GM18498 (cell line): ENCODE measurements around the gene PDE3B.
"Not testable (repeated sequence)": the region's sequence is repeated elsewhere in the genome, so short reads cannot be mapped to it uniquely, and the experiment has no call there.

ENCODE experiments used
- ATAC-seq: cut with Tn5 transposase; IDR thresholded peaks from one replicate; pipeline ENCODE4 v1.9.1; 2021; ENCODE audit warnings: mild to moderate bottlenecking, moderate library complexity; ENCODE audit not compliant: unreplicated experiment

Gene PDE3B

DNA sequence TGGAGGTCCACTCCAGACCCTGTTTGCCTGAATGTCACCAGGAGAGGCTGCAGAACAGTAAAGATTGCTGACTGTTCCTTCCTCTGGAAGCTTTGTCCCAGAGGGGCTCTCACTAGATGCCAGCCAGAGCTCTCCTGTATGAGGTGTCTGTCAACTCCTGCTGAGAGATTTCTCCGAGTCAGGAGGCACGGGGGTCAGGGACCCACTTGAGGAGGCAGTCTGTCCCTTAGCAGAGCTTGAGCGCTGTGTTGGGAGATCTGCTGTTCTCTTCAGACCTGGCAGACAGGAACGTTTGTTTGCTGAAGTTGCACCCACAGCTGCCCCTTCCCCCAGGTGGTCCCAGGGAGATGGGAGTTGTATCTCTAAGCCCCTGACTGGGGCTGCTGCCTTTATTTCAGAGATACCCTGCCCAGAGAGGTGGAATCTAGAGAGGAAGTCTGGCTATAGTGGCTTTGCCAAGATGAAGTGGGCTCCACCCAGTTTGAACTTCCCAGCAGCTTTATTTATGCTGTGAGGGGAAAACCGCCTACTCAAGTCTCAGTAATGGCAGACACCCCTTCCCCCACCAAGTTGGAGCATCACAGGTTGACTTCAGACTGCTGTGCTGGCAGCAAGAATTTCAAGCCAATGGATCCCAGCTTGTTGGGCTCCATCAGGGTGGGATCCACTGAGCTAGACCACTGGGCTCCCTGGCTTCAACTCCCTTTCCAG is 99.4 kb downstream of the PDE3B start:
- no peak for ATAC-seq

DNA sequence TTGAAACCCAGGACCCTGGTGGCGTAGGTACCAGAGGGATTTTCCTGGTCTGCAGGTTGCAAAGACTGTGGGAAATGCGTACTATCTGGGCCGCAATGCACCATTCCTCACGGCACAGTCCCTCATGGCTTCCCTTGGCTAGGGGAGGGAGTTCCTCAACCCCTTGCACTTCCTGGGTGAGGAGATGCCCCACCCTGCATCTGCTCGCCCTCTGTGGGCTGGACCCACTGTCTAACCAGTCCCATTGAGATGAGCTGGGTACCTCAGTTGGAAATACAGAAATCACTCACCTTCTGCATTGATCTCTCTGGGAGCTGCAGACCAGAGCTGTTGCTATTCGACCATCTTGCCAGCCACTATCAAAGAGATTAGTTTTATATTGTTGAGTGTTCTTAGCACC is 100.1 kb downstream of the PDE3B start:
- not testable (repeated sequence) for ATAC-seq

DNA sequence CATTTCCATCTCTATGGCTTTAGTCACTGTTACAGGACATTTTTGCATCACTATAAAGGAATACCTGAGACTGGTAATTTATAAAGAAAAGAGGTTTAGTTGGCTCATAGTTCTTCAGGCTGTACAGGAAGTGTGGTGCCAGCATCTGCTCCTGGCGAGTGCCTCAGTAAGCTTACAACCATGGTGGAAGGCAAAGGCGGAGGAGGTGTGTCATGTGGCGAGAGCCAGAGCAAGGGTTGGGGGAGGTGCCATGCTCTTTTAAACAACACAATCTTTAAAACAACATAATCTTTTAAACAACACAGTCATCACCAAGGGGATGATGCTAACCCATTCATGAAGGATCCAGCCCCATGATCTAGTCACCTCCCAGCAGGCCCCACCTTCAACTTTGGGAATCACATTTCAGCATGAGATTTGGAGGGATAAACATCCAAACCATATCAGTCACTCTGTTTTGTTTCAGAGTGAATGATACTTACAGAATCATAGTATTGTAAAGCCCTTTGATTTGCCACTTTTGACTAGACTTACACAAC is 103.3 kb downstream of the PDE3B start:
- ATAC-seq, result no peak

DNA sequence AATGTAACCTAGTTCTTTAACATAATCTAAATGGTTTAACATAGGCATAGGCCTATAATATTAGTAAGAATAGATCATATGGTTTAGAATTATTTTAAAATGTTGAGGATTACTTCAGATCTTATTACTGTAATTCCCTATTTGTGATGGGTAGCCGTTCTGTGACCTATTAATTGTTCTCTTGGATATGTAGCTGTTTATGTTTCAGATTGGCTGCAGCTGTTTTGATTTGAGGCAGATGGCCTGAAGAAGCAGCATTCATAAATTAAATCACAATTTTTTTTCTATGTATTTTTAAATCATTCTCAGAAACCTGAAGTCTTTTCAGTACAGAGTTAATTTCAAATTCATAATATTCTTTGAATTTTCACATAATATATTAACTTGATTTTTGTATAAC is 104.5 kb downstream of the PDE3B start:
- ATAC-seq, result no peak

DNA sequence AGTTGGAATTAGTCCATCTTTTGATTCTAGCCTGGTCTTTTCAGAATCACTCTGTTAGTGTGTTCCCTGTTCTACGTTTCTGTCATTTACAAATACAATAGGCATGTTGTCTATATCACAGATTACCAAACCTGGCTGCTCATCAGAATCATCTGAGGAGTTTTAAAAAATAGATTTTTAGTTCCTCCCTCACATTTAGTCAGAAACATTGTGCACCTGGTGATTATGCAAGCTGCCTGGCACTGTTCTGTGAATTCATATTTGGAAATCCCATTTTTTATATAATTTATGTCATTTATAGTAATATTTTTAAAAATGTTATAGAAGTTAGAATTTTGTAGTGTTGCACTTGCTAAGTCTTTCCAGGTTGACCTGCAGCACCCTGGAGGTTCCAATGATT is 107.3 kb downstream of the PDE3B start:
- ATAC-seq, result no peak

DNA sequence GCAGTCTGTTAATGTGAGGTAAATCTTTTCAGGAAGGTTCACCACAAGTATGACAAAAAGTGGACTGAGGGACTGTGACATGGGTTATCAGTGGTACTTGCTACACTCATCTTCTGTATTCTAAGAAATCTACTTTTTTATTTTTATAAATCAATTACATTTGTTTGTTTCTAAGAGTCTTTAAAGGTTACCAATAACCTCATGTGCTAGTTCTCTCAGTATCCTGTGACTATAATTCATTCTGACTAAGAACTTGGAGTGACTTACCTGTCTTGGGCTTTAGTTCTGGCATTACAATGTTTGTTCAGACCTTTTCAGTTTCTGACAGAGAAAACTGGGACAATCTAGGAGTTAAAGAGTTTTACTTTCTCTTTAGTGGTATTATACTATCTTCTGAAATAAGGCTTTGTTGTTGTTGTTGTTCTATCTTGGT is 108.4 kb downstream of the PDE3B start:
- ATAC-seq, result no peak

DNA sequence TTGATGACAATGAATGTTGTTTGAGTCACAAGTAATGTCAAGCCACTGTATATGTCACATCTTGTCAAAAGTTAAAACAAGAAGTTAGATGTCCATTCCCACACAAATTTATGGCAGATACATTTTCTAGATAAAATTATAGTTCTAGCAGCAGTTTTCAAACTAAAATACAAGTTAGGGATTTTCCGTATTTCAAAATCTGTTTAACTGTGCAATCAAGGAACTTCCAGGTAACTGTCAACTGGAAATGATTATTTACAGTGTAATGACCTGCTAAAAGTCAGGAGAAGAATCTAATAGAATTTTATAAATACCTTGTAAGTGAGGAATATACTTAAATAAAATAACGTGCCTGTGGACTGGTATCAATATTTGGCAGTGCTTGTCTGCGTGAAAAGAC is 111.5 kb downstream of the PDE3B start:
- no peak for ATAC-seq

DNA sequence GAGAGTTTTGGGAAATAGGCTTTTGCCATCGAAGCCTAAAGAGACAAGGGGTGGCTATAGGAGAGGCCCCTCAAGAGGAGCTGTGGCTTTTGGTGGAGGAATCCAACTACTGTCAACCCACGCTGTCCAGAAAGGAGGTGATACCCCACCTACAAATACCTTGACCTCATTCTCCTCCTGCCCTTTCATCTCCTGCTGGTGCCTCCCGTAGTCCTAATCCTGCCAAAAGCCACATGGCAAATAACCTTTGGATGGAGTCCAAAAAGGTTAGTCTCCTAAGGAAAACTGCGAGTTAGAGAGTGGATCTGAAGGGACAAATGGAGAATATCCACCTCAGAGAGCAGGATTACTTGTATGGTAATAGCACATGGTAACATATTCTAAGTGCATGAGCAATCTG is 112.7 kb downstream of the PDE3B start:
- no peak for ATAC-seq

DNA sequence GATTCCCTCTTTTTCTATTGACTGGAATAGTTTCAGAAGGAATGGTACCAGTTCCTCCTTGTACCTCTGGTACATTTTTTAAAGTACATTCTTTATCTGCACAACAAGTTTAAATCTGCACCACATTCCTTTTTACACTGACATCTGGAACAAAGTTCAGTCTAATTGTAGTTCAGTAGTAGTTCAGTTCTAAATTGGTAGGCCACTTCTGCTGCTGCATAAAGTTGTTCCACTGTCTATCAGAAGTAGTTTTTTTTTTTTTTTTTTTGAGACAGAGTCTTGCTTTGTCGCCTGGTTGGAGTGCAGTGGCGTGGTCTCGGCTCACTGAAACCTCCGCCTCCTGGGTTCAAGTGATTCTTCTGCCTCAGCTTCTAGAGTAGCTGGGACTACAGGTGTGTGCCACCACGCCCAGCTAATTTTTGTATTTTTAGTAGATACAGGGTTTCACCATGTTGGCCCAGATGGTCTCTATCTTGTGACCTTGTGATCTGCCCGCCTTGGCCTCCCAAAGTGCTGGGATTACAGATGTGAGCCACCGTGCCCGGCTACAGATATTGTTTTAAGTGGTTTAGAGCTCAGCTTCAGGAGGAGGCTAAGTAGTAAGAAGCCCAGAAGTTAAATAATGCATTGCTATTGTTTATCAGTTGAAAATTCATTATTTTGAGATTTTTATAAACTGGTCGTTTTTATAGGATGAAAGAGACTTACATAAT is 115.9 kb downstream of the PDE3B start:
- not testable (repeated sequence) for ATAC-seq

DNA sequence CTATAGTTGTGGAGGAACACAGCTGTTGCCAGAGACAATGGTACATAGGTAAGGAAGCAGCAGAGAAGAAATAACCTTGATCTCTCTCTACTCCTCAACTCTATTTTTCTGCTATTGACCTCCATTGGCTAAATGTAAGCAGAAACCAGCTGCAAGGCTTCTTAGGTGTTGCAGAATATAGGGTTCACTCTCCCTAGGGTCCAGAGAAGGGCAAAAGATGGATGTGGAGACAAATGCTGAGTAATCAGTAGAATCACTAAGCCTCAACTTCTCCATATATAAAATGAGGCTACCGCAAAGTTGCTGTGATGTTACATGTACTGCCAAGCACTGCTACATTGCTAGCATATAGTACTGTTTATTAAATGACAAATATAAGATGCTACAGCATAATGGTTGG is 120.6 kb downstream of the PDE3B start:
- no peak for ATAC-seq

DNA sequence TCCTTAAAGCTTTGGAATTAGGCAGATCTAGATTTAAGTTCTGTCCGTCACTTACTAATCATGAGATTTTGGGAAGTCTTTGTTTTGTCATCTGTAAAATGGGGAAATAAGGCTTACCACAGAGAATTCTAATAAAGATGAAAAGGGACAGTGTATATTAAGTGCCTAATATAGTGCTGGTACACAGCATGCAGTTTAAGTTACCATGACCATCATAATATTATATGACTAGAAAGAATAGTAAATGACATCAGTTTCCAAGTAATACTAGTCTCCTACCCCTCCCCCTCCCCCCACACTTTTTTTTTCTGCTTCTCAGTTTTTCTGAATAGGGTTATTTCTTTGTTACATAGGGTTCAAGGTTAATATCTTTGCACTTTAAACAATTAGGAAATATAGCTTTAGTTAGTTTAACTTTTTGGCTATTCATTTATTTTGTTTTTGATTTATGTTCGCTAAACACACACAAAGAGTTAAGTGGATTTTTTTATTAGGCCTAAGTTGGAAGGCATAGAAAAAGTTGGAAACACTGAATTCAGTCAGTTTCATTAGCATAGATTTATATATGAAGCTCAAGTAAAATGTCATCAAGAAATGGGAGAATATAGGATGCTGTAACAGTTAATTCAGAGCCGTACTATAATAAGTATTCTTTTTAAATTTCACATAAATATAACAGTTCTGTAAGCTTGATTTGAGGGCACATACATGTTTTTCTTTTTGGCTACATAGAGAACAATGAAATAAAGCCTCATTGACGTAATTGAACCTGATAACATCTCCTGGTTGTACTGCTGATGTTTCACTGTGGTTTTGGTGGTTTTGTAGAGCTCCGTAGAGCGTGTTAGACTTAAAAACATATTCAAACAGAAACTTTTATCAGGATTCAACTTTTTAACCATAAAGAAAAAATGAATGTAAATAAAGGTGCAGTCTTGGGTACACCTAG is 121.2 kb downstream of the PDE3B start:
- ATAC-seq, result peak; percentile 93

DNA sequence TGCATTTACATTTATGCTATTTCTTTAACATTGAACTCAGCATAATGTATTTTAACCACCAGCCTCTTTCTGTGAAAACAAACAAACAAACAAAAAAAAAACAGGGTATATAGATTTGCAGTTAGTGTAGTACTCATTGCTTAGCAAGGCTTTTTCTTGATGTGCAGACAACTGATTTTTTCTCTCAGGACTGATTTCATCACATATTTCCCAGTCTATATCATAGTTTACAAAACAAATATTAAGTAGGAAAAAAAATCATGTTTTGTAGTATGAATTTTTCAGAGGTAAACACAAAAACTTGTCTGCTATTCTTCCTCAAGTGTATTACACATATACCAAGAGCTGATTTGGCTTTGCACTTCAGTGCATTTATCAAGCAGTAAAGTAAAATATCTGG is 123.0 kb downstream of the PDE3B start:
- no peak for ATAC-seq

DNA sequence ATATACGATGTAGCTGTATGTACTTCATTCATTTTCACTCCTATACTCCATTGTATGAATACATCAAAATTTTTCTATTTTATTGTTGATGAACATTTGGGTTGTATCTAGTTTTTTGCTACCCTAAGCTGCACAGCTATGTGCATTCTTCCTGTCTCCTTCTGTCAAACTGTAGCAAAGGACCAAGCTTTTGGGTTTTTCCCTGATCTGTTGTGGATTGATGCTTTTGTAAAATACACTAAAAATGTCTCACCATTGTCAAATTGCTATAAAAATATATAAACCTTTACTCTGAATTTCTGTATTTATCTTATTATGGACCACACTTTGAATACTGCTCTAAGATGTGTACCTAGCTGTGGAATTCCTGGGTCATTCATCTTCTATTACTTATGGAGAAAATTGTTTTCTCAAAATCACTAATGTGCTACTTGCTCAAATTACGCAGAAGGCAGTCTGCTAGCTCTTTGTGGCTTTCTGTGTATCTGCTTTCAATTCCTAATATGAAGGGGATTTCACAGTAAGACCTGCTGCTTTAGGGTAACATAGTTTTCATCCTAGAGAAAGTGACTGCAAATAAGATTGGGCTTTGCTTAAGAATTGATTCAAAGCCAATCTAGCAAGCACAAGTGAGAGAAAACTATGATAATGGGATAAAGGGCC is 125.1 kb downstream of the PDE3B start:
- ATAC-seq, result peak; percentile 65

DNA sequence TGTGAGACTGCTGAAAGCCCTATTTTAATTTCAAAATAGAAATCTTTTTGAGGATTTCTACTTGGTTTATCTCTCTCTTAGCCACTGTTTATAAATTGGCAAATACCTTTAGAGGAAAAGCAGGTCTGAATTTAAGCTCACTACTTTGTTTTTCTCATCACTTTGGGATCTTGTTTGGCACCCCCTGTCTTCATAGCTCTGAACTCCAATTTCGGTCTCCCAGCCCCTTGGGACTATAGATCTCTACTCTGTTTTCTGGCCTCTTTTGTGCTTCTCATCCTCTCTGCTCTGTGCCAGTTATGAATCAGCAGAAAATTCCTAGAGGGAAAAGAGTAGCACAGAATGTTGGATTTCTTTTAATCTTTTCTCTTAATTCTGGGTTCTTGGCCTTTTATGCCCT is 130.2 kb downstream of the PDE3B start:
- no peak for ATAC-seq

DNA sequence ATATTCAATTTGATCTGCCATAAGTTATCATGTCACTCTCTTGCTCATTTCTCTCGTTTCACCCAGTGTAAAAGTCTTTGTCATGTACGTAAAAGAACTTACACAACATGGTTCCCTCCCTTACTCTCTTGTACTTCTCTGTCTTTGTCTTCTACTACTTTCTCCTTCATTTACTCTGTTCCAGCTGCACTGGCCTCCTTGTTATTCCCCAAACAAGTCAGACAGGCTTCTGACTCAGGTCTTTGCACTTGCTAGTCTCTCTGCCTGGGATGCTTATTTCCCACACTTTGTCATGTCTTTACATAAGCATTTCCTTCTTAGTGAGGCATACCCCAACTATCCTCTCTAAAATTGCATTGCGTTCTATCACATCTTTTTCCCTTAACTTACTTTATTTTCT is 131.1 kb downstream of the PDE3B start:
- ATAC-seq, result no peak

DNA sequence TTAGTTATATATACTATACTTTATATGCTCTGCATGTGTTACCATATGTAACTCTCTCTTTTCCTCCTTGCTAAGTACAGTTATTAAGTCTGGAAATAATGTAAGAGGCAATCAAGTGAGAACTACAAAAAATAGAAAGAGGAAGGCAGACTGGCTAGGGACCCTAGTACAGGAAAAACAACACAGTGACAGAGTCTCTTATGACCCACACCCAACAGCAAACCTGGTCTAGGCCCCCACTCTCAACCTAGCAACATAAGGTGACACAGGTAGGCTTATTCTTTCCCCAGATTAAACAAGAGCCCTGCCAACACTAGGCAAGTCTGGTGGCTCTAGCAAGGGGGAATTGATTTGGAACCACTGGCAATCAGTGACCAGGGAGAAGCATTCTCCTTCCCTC is 132.3 kb downstream of the PDE3B start:
- no peak for ATAC-seq

DNA sequence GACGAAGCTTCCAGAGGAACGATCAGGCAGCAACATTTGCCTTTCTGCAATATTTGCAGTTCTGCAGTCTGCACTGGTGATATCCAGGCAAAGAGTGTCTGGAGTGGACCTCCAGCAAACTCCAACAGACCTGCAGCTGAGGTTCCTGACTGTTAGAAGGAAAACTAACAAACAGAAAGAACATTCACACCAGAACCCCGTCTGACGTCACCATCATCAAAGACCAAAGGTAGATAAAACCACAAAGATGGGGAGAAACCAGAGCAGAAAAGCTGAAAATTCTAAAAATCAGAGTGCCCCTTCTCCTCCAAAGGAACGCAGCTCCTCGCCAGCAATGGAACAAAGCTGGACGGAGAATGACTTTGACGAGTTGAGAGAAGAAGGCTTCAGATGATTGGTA is 134.9 kb downstream of the PDE3B start:
- ATAC-seq, result not testable (repeated sequence)

DNA sequence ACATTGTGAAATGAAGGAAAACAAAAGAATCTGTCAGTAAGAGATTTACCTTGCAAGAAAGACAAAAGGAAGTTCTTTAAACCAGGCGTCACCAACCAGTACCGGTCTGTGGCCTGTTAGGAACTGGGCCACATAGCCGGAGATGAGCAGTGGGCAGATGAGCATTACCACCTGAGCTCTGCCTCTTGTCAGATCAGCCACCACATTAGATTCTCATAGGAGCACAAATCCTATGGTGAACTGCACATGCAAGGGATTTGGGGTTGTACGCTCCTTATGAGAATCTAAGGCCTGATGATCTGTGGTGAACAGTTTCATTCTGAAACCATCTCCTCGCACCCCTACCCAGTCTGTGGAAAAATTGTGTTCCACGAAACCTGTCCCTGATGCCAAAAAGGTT is 140.2 kb downstream of the PDE3B start:
- no peak for ATAC-seq

DNA sequence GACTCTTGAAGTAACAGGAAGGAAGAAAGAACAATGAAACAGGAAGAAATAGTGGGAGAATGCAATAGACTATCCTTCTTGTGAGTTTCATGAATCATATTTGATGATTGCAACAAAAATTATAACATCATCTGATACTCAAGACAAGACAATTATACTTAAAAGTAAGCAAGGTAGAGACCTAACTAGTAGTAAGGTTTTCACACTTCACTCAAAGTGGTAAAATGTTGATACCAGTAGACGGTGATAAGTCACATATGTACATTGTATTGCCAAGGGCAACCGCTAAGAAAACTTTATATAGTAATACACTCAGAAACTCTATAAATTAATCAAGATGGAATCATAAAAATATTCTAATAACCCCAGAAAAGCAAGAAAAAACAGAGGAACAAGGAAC is 140.6 kb downstream of the PDE3B start:
- ATAC-seq, result no peak

DNA sequence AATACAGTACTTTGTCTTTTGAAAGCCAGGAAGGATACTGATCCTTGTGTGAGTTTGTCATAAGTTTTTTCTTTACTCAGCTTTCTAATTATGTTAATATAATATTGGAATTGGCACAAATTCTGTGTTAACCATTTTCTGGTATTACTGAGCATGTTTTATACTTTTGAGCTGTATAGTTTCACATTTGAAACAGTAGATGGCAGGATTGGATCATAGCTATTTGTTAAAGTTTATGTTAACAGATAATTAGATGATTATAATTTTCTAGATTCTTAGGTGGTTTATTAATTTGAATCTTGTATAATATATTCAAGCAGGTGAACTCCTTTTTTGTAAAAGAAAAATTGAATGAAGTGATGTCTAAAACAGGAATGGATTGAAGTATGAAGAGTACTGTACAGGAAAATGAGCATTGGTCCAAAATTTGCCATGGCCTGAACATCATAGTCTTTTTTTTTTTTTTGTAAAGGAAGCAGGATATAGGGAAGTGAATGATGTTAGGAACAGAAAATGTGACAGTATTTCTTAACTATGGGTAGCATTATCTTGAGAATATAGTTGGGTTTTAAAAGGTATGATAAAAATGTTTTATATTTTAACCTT is 146.4 kb downstream of the PDE3B start:
- ATAC-seq, result no peak
